ENCODE measurements around the gene RTL9. TPM values are rescaled to one million over a fixed set of nuclear protein-coding genes. Genes with fewer than 3 reads are reported as not detected.

The RTL9 gene
- total and polyA plus RNA-seq, 9 of the 15 experiments (the other 6 are each of a cell fraction or from before 2014, with no cell fraction given) = 0.04 to 0.35 (median 0.13) TPM; not detected in 1

DNA sequence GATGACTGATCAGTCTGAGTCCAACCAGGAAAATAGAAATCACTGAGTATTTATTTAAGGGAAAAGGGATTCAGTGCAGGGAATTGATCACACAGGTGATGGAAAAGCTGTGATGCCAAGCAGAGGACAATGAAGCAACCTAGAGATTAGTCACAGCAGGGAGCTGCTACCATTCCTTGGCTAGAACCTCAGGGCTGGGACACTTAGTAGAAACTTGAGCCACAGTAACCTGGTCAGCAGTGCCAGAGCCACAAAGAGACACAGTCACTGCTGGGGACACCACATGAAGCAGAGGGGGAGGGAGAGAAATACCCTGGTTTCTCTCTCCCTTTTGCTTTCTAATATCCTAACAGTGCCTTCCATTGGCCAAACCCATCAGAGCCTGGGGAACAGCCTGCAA lies 38.7 kb downstream of the RTL9 start:
- in situ Hi-C loops (cut with MboI) (no loop called here), intact Hi-C loops (cut with micrococcal nuclease) (no loop called here)
- DNase-seq (ENCODE audit: extremely low read depth in 1 of 4, low spot score in 3 of 4) (no peak), ATAC-seq (peak; percentile 9; the same call in 1 of the 3 replicates), FAIRE-seq (no peak)
- no peaks in the 10 kb centered on the region for H4K20me1 ChIP-seq (replicated peaks; ENCODE audit: control insufficient read depth, insufficient read depth, low read length)
- no peak overlapping the region for H3K4me2 ChIP-seq (ENCODE audit: insufficient read depth, low read length)
- TF ChIP-seq RNF2 (IDR thresholded peaks at IDR 0.05) = no peak
- TF ChIP-seq, protein P1, sequence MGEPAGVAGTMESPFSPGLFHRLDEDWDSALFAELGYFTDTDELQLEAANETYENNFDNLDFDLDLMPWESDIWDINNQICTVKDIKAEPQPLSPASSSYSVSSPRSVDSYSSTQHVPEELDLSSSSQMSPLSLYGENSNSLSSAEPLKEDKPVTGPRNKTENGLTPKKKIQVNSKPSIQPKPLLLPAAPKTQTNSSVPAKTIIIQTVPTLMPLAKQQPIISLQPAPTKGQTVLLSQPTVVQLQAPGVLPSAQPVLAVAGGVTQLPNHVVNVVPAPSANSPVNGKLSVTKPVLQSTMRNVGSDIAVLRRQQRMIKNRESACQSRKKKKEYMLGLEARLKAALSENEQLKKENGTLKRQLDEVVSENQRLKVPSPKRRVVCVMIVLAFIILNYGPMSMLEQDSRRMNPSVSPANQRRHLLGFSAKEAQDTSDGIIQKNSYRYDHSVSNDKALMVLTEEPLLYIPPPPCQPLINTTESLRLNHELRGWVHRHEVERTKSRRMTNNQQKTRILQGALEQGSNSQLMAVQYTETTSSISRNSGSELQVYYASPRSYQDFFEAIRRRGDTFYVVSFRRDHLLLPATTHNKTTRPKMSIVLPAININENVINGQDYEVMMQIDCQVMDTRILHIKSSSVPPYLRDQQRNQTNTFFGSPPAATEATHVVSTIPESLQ (CRISPR knock-in tag; IDR thresholded peaks at IDR 0.05) = no peak
- no peak for TF ChIP-seq ZBTB7A (IDR thresholded peaks at IDR 0.05; ENCODE audit: borderline replicate concordance, control insufficient read depth, low read depth, low read length)
- no peak for TF ChIP-seq MTA1 (IDR thresholded peaks at IDR 0.05; ENCODE audit: borderline replicate concordance)
- no TSS peak for BruUV-seq (replicated peaks)
- H3K9me3 ChIP-seq (replicated peaks; ENCODE audit: control insufficient read depth, insufficient read depth, low read depth, low read length) = no peaks in the 10 kb centered on the region; the same call in 1 of the 2 replicates
- H3K79me2 ChIP-seq (ENCODE audit: control insufficient read depth, insufficient read depth, low read length) = no peaks in the 10 kb centered on the region
- ChIA-PET CTCF (ENCODE audit: low intra/inter-chr PET ratio) (no interaction called here), POLR2A (interaction anchor here (1.1 to 1.3 kb wide), 2 partner anchors 15 to 62 kb away, joined by 3 to 4 read pairs; no protein-coding TSS in a partner anchor)
- no peaks in the 10 kb centered on the region for H3K9me1 ChIP-seq (ENCODE audit: control insufficient read depth, insufficient read depth, low read length)
- no peak overlapping the region for H3K9ac ChIP-seq (ENCODE audit: insufficient read depth in 1 of 2, low read depth in 2 of 2, low read length in 2 of 2)
- peak overlapping the region; percentile 90 for H2AFZ ChIP-seq (ENCODE audit: low read depth, low read length)
- H3K27ac ChIP-seq (ENCODE audit: extremely low read depth, low read depth, low read length) = no peak overlapping the region; the same call in 2 of the 3 replicates
- no peaks in the 10 kb centered on the region for H3K36me3 ChIP-seq (ENCODE audit: control insufficient read depth, insufficient read depth, low read length)
- no peak overlapping the region for H3K4me3 ChIP-seq
- H3K4me1 ChIP-seq (replicated peaks in 1 of 2; ENCODE audit: control insufficient read depth in 2 of 2, insufficient read depth in 2 of 2, low read length in 2 of 2) = peaks cover 16 to 58% of the 10 kb centered on the region in 2 experiments; a peak in 4 of 5 replicates
- no peaks in the 10 kb centered on the region for H3K27me3 ChIP-seq (ENCODE audit: control insufficient read depth in 2 of 2, insufficient read depth in 2 of 2, low read length in 2 of 2)

All from K562 (cell line).